GM10248 (cell line): Measurements from ENCODE around the gene NFAM1.

ENCODE experiments used
- CTCF ChIA-PET: fragments of 300-600 bp; sonication (Branson Sonifier 250); formaldehyde crosslinking; extraction: SDS; loops from one replicate; lab custom pipeline; 2021; ENCODE audit warnings: antibody characterized with exemption; lab: Yijun Ruan, JAX
- POLR2A ChIA-PET: fragments of 350-650 bp; sonication (Branson Sonifier 250); formaldehyde crosslinking; extraction: SDS; loops from one replicate; lab custom pipeline; 2020; ENCODE audit warnings: antibody characterized with exemption; lab: Yijun Ruan, JAX
- DNase-seq: peaks from one replicate; pipeline ENCODE4 v3.0.0; 2012; ENCODE audit errors: extremely low spot score
- TF ChIP-seq, protein P1 (sequence below): IDR thresholded peaks from 2 replicates; pipeline ENCODE4 v1.5.1; 2012; ENCODE audit warnings: mild to moderate bottlenecking, low read depth; ENCODE audit errors: extremely low read depth, missing control alignments, control extremely low read depth

NFAM1 gene

DNA sequence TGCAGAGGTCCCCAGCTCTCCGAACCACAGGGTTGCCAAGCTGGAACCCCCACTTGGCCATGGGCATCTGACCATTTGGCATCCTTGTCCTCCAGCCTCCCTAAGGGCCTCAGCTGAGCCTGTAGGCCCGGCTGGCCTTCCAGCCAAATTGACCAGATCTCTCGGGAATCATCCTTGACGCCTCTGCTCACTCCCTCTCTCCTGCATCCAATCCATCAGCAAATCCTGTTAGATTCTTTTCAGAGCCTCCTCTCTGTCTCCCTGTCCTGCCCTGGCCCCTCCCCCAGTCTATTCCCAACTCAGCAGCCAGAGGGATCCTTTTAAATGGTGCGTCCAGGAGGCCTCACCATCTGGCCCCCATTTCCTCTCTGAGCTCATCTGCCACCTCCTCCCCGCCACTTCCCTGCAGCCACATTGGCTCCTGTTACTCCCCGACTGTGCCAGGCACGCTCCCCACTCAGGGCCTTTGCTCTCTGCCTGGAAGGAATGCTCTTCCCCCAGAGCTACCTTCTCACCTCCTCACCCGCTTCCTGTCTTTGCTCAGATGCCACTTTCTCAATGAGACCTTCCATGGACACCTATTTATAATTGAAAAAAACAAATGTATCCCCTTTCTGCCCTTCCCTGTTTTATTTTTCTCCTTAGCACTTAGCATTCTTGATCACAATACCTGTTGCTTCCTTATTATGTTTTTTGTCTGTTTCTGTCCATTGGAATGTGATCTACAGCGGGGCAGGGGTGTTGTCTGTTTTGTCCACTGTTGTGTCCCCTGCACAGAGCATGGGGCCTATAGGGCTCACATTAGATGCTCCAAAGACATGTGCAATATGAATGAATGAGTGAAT lies 78.1 kb downstream of the NFAM1 start:
- ChIA-PET CTCF (no interaction called here), POLR2A (no interaction called here)
- no peak for DNase-seq
- TF ChIP-seq, protein P1, sequence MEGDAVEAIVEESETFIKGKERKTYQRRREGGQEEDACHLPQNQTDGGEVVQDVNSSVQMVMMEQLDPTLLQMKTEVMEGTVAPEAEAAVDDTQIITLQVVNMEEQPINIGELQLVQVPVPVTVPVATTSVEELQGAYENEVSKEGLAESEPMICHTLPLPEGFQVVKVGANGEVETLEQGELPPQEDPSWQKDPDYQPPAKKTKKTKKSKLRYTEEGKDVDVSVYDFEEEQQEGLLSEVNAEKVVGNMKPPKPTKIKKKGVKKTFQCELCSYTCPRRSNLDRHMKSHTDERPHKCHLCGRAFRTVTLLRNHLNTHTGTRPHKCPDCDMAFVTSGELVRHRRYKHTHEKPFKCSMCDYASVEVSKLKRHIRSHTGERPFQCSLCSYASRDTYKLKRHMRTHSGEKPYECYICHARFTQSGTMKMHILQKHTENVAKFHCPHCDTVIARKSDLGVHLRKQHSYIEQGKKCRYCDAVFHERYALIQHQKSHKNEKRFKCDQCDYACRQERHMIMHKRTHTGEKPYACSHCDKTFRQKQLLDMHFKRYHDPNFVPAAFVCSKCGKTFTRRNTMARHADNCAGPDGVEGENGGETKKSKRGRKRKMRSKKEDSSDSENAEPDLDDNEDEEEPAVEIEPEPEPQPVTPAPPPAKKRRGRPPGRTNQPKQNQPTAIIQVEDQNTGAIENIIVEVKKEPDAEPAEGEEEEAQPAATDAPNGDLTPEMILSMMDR, result no peak

GRCh38 chr22:42350373-42350772 lies 81.8 kb downstream of the NFAM1 start:
- ChIA-PET POLR2A (no interaction called here), CTCF (interaction anchor here (1.3 kb wide), 1 partner anchor 36 kb away, joined by 3 read pairs; no protein-coding TSS in a partner anchor)
- TF ChIP-seq, protein P1, result no peak
- DNase-seq, result no peak

DNA sequence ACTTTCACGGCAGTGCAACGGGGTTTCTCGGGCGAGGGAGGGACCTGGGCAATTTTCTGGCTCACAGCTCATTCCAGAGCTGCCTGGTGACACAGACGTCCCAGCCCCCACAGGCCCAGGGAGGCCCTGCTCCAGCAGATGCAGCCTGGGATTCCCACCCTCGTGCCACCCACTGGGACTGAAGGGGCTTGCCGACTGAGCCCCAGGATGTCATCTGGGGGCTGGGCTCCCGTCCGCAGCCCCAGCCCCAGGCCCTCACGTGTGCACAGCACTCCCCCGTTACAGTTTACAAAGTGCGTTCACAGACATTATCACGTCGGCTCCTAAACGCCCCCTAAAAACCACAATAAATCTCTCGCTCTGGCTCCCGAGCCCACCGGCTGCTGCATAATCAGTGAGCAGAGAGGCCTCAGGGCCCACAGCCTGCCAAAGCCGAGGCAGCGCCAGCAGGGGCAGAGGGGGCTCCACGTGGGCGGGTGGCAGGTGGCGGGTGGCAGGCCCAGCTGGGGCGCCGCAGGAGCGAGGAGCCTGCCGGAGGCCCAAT lies 84.8 kb downstream of the NFAM1 start:
- ChIA-PET POLR2A (no interaction called here), CTCF (interaction anchor here (1.4 kb wide), 1 partner anchor 13 kb away, joined by 3 read pairs; no protein-coding TSS in a partner anchor)
- no peak for DNase-seq
- TF ChIP-seq, protein P1, result no peak

DNA sequence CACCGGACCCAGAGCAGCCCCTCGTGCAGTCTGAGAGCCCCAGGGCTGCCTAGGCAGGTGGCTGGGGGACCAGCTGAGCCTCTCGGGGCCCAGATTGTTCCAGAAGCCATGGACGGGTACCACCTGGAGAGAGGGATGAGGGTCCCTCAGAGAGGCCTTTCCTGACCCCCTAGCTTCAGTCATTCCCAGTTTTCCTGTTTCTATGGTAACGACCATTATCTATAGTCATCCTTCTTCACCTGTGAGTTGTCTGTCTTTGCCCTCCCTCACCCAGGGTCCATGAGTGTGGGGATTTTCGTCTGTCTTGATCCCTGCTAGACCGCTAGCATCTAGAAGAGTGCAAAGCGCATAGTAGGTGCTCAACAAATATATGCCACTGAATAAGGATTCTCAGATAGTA lies 85.5 kb downstream of the NFAM1 start:
- no peak for DNase-seq
- ChIA-PET POLR2A (no interaction called here), CTCF (interaction anchor here (1.2 kb wide), 1 partner anchor 12 kb away, joined by 3 read pairs; no protein-coding TSS in a partner anchor)
- TF ChIP-seq, protein P1, result no peak

DNA sequence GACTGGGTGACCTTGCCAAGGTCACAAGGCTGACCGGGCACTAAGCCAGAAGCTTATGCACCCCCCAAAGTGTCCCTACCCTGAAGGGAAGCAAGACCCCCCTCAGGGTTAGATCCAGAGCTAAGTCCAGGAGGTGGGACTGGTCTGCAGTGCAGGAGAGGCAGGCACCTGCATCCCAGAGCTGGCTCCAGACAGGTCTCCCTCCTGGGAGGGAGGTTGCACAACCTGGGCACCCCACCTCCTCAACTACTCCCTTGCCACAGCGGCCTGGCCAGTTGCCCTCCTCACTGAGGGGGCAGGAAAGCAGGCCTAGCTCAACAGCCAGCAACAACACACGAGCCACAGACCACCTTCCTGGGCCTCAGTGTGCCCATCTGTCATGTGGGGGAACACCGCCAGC lies 86.7 kb downstream of the NFAM1 start:
- ChIA-PET CTCF (interaction anchor here (1.2 to 1.6 kb wide), 3 partner anchors 12 to 19 kb away, joined by 3 to 4 read pairs (median 3); no protein-coding TSS in a partner anchor), POLR2A (no interaction called here)

DNA sequence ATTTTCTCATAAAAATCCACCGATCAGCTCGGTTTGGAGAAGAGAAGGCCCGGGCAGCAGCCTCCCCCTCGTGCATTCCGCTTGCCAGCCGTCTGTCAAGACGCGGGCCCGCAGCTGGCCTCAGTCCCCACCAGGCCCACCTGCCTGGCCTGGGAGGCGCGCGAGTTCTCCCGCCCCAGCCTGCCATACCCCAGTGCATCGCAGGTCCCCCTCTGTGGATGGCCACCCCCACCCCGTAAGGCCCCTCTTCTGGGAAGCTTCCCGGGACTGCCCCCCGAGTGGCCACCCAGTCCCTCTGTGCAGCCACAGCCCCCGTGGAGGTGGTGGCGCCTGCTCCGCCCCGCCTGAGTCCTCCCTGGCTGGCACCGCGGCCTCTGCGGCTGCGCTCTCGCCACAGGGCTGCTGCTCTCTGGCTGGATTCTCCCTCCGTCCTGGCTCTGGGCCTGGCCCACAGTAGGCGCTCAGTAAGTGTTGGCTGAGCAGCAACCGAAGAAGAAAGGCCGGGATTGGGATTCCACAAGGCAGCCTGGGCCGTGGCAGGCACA lies 87.8 kb downstream of the NFAM1 start:
- CTCF ChIA-PET, result no interaction called here
- TF ChIP-seq, protein P1, result no peak
- POLR2A ChIA-PET, result no interaction called here
- no peak for DNase-seq

More for the DNA sequence above, 86.7 kb downstream of the NFAM1 start:
- no peak for DNase-seq
- TF ChIP-seq, protein P1, result no peak
